Fibroblast of skin of abdomen (primary cell): ENCODE data around the gene CD226.
"Not testable (repeated sequence)": the region's sequence is repeated elsewhere in the genome, so short reads cannot be mapped to it uniquely, and the experiment has no call there.

Experiments used
- DNase-seq: peaks from one replicate; pipeline ENCODE4 v3.0.0-alpha.2; 2013

CD226 gene

DNA sequence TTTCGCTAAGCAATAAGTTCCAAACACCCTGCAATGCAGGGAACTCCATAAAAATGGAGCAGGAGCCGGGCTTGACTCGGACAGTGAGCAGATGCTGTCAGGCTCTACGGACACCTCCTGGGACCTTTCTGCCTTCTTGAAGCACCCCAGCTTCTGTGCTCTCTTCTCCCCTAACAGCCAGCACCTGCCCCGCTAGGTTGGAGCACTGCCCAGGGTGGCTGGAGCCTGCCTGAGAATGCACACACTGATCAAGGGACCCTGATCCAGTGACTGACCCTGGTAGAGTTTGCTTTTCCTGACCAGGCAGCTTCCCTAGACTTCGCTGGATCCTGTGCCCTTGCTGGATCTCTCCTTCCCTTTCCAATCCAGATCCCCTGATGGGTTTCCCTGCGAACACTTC, 40.9 kb downstream of the CD226 start:
- DNase-seq, result no peak

DNA sequence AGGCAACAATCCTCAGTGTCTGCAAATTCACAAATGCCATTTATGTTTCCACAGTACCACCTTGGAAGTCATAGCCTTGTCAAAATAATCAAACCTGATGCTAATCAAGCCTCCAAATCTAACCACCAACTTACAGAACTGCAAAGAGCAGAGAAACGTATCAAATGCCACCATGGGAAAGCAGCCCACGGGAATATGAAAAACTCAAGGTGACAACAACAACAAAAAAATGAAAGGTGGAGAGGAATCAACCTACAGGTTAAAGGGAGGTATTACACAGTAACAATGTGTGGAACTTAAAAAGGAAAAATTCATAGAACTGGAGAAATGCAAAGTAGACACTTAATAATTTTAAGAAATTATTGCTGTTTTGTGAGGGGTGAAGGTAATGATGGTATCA, 46.7 kb downstream of the CD226 start:
- no peak for DNase-seq

DNA sequence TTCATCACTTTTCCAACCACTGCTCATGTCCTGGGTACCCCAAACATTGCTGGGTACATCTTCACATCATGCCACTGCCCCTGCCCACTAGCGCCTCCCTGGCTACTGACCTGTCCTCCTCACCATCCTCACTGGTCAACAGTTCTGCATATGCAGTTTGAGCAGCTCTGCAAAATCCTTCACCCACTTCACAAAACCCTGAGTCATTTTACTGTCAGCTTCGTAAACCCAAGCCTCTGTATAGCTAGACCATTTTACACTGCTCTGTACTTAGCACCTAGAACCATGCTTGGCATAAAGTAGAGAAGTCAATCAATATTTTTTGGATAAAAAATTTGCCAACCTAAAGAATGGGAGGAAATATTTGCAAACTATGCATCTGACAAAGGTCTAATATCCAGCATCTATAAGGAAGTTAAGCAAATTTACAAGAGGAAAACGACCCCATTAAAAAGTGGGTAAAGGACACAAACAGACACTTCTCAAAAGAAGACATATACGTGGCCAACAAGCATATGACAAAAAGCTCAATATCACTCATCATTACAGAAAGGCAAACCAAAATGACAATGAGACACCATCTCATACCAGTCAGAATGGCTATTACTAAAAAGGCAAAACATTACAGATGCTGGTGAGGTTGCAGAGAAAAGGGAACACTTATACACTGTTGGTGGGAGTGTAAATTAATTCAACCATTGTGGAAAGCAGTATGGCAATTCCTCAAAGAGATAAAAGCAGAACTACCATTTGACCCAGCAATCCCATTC, 48.3 kb downstream of the CD226 start:
- DNase-seq, result not testable (repeated sequence)

DNA sequence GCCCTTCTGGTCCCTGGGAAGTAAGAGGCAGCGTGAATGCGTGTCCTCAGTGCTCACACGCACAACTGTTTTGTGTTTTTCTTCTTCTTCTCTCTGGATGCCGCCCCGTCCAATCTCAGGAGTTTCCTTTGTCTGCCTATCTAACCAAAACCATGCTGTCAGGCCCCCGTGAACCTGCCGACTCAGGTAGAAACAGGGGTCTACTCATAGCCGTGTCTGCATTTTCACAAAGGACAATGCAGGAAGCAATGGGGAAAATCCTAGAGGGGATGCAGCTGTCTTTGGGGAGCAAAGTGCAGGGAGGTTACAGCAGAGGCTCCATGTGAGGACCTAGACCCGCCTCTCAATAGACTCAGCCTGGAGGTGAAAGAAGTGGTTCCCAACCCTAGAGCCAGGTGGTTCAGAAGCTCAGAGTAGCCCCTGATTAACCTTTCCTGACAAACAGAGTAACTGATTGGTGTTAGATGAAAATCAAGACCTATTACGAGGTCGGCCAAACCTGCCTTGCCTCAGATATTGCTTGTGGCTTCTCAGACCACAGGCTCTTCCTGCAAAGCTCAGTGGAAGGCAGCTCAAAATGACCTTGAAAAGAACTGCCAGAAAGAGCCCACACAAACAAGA, 49.3 kb downstream of the CD226 start:
- DNase-seq, result no peak

DNA sequence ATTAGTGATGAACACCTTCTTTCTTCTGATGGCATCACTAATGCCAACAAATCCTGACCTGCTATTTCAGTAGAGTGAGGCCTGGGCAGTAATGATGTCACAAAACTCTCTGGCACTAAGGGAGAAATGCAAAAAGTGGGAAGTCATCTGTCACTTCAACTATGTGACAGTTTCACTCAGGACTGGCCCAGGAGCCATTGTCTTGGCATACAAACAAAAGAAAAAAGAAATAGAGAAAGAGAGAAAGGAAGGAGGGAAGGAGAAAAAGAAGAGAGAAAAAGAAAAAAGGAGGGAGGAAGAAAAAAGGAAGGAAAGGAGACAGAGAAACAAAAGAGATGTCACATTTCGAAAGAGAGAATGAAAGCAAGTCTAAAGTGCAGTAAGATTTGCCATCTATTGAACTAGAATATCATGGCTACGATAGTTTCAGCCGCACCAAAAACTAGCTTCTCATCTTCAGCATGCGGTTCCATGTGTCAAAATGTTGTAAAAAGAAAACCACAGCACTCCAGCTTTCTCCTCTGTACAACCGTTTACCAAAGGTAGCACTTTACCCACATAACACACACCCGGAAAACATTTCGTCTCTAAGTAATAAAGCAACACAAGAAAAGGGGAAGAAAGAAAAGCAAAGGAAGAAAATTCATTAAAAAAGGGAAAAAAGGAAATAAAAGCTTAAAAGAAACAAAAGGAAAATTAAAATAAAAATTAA, 50.1 kb downstream of the CD226 start:
- DNase-seq, result no peak

DNA sequence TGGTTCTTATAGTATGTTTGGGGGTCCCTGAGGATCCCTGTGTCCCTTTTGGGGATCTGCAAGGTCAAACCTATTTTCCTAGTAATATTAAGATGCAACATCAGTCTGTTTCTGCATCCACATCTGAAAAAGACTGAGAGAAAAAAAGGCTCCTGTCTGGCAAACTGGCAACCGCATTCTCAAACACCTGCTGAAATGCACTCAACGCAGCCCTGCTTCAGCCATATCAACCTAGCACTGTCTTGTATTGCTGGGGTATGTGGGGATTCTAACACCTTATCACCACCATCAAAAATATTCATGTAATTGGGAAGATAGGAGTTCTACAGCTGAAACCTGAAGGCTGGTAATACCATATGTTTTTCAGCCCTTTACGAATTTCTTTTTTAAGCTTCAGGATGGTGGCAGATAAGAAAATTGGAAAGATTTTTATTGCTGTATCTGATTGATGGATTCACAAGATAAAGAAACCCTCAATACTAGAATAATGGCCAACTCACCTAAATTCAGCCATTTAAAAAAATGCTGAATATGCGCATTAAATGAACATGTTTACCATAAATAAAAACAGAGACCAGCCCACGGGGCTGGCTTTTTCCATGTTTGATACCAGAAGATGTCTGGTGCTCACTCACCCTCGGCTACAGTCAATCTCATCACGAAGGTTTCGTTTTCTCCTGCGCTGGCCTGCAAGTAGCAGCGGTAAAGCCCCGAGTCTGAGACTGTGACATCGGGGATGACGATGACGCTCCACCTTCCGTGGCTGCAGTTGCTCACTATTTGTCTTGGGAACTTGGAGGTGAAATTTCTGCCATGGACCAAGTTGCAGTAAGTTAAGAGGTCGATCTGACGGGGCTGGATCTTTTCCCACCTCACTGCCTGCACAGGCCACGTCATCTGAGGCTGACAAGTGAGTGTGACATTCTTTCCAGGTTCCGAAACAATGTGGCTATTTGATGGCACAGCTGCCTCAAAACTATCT, 52.3 kb downstream of the CD226 start:
- no peak for DNase-seq

DNA sequence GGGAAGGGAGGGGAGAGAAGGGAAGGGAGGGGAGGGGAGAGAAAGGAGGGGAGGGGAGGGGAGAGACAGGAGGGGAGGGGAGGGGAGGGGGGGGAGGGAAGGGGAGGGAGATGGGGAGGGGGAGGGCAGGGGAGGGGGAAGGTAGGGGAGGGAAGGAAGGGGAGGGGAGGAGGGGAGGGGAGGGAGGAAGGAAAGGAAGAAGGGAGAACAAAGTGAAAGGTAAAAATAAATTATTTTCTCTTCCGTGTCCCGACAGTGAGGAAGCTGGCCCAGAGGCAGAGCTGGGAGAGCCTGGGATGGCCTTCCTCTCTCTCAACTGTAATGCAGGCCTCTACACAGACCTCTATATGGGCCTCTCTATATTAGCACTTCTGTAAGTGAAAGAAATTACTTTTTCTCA, 53.2 kb downstream of the CD226 start:
- DNase-seq, result no peak

DNA sequence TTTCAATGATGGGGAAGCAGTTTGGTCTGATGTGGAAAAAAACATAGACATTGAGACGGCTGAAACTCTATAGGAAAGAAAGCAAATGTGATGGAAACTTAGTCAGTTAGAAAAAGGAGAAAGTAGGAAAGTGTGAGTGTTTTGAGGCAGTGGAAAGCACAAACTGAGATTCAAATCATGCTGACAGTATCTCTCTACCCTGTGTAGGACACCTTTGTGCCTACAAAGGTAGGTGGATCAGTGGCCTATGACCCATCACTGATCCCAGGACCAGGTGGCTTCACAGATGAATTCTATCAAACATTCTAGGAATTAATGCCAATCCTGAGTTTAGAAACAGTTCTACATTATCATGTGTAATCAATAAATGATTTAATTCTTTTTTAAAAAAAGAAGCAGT, 57.1 kb downstream of the CD226 start:
- no peak for DNase-seq

DNA sequence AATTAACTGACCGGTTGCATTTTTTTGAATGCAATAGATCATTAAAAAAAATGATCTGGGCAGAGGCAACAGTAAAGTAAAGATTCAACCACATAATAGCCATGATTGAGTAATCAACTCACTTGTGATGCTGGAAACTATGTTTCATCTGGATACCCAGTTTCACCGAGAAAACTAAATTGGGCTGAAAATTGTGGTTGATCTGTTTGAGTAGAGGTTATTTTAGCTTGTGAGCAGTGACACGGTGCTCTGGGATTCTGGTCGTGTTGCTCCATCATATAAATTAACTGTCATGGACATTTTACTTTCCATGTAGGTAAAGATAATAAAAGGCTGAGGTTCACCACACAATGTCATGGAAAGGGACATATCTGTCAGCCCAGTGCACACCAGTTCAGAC, 58.7 kb downstream of the CD226 start:
- no peak for DNase-seq

DNA sequence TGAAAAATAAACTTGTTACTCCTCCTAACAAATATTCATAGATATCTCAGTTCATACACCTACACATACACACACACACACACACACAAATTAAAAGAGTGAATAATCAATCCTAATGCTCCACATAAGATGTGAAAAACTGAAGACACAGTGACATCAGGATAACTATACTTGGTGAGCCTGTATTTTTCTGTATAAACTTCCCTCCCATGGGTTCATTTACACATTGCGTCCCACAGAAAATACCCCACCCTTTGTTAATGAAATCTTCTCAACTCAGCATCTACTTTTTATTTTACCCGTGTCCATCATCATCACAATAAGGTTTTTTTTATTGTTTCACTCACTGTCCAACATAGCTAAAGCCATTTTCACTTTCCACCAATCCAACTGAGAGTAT, 60.4 kb downstream of the CD226 start:
- DNase-seq, result no peak

DNA sequence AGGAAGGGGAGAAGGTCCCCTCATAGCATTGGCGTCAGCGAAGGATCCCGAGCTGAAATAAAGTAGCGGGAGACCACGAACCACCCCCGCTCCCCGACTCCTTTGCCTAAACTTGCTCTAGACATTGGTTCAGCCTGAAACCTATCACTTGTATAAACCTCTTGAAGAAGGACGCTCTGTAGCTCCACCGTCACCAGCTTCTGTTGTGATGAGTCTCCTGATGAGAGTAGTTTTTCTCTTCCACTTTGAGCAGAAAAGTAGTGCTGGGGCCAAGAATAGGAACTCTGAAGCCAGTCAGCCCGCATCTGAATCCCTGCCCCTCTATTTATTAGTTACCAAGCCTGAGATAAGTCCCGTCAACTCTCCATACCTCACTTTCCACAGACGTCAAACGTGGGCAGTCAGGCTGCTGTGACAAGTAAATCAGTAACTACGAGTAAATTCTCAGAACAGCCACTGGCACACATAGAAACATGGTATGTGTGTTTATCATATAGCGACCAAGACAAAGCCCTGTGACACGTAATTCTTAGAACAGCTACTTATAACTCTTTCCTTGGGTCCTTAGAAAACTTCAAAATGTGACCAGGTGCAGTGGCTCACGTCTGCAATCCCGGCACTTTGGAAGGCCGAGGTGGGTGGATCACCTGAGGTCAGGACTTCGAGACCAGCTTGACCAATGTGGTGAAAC, 61.7 kb downstream of the CD226 start:
- DNase-seq, result no peak

DNA sequence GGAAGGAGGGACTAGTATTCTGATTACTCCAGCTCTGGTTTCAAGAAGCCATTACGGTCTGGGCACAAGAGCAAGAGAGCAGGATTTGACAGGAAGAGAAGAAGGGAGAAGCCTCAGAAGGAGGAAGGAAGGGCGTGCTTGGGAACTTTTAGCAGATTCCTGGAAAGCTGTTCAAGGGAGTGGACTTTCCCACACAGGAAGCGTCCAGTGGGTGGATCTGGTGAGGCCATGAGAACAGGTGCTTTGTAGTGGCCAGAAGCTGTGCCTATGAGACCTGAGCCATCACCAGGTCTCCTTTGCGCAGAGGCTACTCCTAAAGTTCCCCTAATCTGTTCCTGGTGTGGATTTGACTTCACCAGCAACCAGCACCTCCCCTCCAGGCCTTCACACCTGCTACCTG, 62.3 kb downstream of the CD226 start:
- no peak for DNase-seq

DNA sequence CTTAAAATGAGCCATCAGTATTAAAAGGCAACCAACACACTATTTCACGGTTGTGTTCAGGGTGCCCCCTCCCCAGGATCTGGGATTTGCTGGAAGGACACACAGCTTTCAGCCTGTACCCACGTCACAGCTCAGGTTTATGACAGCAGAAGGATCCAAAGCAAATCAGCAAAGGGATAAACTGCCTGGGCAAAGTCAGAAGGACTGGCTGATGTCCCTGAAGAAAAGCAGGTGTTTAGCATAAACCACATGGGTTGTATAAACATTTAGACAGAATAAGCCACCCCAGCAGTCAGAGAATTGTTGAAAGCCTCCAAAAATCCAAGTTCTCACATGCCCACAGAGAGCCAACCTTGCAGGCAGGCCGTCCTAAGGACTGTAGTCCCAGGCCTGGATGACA, 63.9 kb downstream of the CD226 start:
- DNase-seq, result no peak

DNA sequence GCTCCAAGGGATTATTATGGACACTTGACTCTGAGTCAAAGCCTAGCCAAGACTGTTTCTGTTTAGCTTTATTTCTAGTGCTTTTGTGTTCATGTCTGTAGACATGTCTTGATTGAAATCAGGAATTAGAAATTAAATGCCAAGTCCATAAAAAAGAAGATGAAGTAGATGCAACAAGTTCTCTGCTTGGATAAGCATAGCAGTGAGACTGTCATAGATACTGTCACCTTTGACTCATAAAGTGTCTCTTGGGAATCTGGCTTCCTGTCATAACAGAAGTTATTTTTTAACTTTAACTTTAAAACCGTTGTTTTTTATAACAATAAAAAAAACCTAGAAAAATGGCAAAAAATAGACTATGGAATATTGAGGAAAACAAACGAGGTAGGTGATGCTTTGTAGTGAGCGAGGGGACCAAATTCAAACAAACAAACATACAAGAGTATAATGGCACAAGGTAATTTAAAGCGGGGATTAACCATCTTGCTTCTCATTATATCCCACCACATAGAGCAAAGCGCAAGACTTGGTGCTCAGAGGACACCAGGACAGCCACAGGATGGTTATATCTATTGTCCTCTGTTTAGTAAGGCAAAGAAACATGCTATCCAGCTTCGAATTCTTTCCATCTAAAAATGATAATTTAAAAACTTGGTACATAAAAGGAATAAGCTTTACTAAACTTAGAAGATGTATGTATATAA, 64.6 kb downstream of the CD226 start:
- DNase-seq, result no peak

DNA sequence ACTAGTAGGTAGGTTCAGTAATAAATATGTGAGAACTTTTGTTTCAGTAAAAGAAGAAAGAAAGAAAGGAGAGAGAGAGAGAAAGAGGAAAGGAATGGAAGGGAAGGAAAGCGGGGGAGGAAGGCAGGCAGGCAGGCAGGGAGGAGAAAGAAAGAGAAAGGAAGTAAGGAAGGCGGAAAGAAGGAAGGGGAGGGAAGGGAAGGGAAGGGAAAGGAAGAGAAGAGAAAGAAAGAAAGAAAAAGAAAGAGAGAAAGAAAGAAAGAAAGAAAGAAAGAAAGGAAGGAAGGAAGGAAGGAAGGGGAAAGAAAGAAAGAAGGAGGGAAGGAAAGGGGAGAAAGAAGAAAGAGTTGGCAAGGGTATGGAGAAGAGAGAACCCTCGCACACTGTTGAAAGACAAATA, 67.6 kb downstream of the CD226 start:
- no peak for DNase-seq

DNA sequence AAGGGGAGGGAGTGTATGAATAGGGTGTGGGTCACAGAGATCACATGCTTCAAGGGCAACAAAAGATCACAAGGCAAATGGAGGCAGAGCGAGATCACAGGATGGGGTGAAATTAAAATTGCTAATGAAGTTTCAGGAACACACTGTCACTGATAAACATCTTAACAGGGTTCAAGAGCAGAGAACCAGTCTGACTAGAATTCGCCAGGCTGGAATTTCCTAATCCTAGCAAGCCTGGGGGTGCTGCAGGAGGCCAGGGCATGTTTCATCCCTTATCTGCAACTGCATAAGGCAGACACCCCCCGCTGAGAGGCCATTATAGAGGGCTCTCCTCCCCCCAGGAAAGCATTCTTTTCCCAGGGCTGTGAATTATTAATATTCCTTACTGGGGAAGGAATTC, 68.6 kb downstream of the CD226 start:
- DNase-seq, result not testable (repeated sequence)

DNA sequence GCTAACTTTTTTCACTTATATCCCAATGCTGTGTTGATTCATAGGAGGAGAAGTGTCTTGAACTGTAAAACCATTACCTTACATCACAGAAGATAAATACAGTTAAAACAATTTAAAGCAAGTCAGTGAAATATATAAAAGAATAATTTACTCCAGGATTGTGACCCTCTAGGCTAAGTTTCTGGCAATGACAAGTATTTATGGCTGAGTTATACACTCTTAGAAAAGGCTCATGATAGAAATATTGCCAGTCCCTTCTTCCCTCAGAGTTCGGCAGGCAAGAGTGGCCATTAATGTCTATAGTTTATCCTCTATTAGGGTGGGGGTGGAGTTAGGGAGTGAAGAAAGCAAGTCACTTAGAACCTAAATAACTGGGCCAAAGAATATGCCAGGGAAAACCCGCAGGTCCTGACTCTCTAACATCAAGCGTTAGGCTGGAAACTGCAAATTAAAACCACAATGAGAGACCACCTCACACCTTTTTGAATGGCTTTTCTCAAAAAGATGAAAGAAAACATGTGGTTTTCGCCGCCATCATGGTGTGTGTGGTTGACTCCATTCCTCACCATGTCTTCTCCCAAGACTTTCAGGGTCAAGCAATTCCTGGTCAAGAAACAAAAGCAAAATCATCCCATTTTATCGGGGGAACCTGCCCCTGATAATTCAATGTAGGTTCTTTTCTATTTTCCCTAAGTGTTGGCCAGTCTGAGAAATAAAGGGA, 69.3 kb downstream of the CD226 start:
- no peak for DNase-seq

DNA sequence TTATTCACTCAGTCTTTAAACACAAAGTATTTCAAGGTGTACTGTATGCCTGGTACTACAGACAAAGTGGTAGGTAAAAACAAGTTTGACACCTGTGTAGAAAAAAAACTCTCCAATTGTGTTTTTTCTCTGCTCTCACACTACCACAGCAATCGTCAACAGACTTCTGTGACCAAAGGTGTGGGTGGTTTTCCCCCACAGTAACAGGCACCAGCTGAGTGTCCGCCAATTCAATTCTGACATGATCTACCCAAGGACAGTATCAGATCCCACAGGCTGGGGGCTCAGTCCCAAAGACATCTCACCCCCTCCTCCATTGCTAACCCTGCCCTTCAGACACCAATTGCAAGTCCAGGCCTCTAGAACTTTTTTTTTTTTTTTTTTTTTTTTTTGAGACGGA, 71.2 kb downstream of the CD226 start:
- no peak for DNase-seq

DNA sequence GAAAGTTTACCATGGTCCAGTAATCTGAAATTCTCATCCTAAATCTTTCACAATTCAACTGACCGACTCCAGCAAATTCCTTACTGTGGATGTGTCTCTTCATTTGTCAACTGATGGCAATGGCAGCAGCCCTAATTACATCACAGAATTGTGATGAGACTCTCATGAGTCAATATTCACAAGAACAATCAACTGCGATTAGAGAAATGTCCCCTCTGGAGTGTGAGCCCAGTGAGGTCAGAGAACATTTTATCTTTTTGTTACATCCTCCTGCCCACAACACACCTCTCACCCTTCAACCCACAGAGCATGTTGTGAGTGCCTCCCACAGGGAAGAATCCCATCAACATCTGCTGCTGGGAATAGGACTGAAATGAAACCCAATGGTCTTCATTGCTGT, 73.6 kb downstream of the CD226 start:
- DNase-seq, result peak; percentile 28

DNA sequence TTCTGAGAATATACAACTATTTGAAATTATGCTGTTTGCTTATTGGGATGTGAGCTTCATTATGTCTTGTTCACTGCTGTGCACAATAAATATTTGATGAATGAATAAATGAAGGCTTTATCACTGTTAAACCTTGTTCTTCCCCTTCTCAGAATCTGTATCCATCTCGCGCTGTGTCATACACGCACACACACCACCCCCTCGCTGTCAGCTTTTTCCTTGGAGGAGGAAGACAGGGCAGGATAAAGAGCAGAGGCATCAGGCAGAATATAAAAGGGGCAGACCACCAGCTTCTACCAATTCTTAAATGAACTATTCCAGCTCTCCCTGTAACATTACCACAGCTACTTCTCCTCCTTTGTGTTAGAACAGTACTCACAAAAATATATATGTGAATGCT, 75.0 kb downstream of the CD226 start:
- DNase-seq, result no peak

DNA sequence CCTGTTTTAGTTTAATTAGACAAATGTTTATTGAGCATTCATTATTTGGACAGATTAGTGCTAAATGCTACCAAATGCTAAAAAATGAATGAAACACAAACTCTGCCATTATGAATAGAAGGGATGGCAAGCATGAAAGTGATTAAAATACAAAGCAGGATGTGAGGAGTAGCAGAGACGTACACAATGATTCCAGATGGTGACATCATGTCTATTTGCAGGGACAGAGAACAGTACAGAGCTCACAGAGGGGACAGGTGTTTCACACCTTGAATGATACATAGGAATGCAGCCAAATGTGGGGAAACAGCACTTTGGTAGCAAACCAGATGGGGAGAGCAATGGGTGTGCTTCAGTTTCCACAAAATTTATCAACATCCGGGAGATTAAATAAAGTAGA, 76.3 kb downstream of the CD226 start:
- DNase-seq, result no peak
